Smooth muscle cell (in vitro differentiated cells): ENCODE results near the gene SIAH3. TPM values are rescaled to one million over a fixed set of nuclear protein-coding genes. Genes with fewer than 3 reads are reported as not detected.
A peak's percentile ranks its signal among the peaks of the same experiment; 100 is the strongest.

Source experiments
- DNase-seq: peaks from one replicate; lab custom pipeline; 2025; ENCODE audit not compliant: unreplicated experiment; lab: John Stamatoyannopoulos, UW
- H2AFZ ChIP-seq: fragments of 200-600 bp; sonication (generic); 2 replicates; pipeline ENCODE4 v1.6.0; 2016; ENCODE audit warnings: antibody characterized with exemption, low read depth, mild to moderate bottlenecking
- H3F3A ChIP-seq: fragments of 200-600 bp; sonication (generic); 2 replicates; pipeline ENCODE4 v1.6.0; 2017; ENCODE audit warnings: antibody characterized with exemption, low read depth
- H3K27ac ChIP-seq: fragments of 200-600 bp; sonication (generic); 2 replicates; pipeline ENCODE4 v1.5.1; 2016; ENCODE audit warnings: low read depth, mild to moderate bottlenecking
- H3K27me3 ChIP-seq: fragments of 200-600 bp; sonication (generic); 2 replicates; pipeline ENCODE4 v1.6.1; 2016; ENCODE audit warnings: low read depth, mild to moderate bottlenecking
- H3K36me3 ChIP-seq: fragments of 200-600 bp; sonication (generic); 2 replicates; pipeline ENCODE4 v1.5.1; 2016; ENCODE audit warnings: low read depth
- H3K4me1 ChIP-seq: fragments of 200-600 bp; sonication (generic); 2 replicates; pipeline ENCODE4 v1.5.1; 2016; ENCODE audit warnings: low read depth
- H3K4me2 ChIP-seq: fragments of 200-600 bp; sonication (generic); 2 replicates; pipeline ENCODE4 v1.6.0; 2016; ENCODE audit warnings: mild to moderate bottlenecking
- H3K4me3 ChIP-seq: fragments of 200-600 bp; sonication (generic); 2 replicates; pipeline ENCODE4 v1.5.1; 2016; ENCODE audit warnings: mild to moderate bottlenecking
- H3K79me2 ChIP-seq: fragments of 200-600 bp; sonication (generic); 2 replicates; pipeline ENCODE4 v1.6.0; 2016; ENCODE audit warnings: low read depth, mild to moderate bottlenecking
- H3K9ac ChIP-seq: fragments of 200-600 bp; sonication (generic); 2 replicates; pipeline ENCODE4 v1.6.0; 2016; ENCODE audit warnings: low read depth
- H3K9me3 ChIP-seq: fragments of 200-600 bp; sonication (generic); replicated peaks from 2 replicates; pipeline ENCODE4 v1.5.1; 2016; ENCODE audit warnings: low read depth
- H4K20me1 ChIP-seq: fragments of 200-600 bp; sonication (generic); 2 replicates; pipeline ENCODE4 v1.6.0; 2016; ENCODE audit warnings: low read depth
- CTCF ChIP-seq: fragments of 200-600 bp; sonication (generic); IDR thresholded peaks from 2 replicates; pipeline ENCODE4 v1.5.1; 2017; ENCODE audit warnings: borderline replicate concordance, mild to moderate bottlenecking, antibody characterized with exemption; ENCODE audit not compliant: insufficient read depth, poor library complexity, severe bottlenecking
- WGBS: methylation state at CpG from one replicate; pipeline ENCODE4 v1.1.7; 2016; ENCODE audit warnings: low lambda C conversion rate; 5-methylcytosine and 5-hydroxymethylcytosine counted together
- polyA plus RNA-seq: library from polyadenylated mRNA; unstranded; fragments of >200 nt; fragmentation: Nextera tagmentation; extraction: Ambion mirVana; gene quantifications from 2 replicates; pipeline ENCODE4 v1.2.1, GENCODE V29; 2016
- small RNA-seq: library from RNA; depleted of rRNA; stranded (forward); fragments of <200 nt; gene quantifications from one replicate; pipeline ENCODE3, GENCODE V24; 2014
- total RNA-seq: library from RNA; depleted of rRNA; stranded (reverse); fragments of >200 nt; gene quantifications from 2 replicates; pipeline ENCODE4 v1.2.3, GENCODE V29; 2014

Gene SIAH3
- total and polyA plus RNA-seq, 2 experiments from 2014 or later: not detected

- Histone ChIP-seq H3K9me3 (no peaks in the 10 kb centered on the region), H3K36me3 (no peaks in the 10 kb centered on the region), H2AFZ (no peak overlapping the region), H3K4me1 (no peaks in the 10 kb centered on the region), H3K4me3 (no peak overlapping the region), H3K27me3 (peaks cover 91% of the 10 kb centered on the region), H3K4me2 (no peak overlapping the region), H3K9ac (no peak overlapping the region), H3F3A (no peaks in the 10 kb centered on the region), H3K27ac (no peak overlapping the region), H4K20me1 (no peaks in the 10 kb centered on the region), H3K79me2 (no peaks in the 10 kb centered on the region)
- WGBS: 84% methylated on average over 5 of the region's 5 CpGs
- TF ChIP-seq CTCF: no peak
- DNase-seq: no peak
Measured at GRCh38 chr13:45733361-45733760, 118.2 kb downstream of the SIAH3 start.

DNA sequence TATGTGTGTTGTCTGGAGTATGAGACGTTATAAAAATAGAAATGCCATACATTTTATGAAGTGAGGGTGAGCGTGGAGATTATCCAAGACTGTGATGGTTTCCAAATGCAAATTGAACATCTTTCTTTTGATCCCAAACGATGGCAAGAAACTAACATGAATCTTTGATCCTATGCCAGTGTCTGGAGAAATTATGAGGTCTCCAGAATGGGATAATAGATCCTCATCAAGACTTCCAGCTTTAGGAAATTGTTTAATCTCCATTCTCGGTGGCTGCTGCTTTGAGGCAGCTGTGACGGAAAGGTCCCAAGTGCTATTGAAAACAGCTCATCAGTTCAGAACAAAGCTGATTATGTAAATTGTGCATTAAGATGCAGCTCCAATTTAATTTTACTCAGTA lies 118.6 kb downstream of the SIAH3 start:
- H3K4me1 ChIP-seq: no peaks in the 10 kb centered on the region
- WGBS: 69% methylated on average over 5 of the region's 5 CpGs
- no peak overlapping the region for H2AFZ ChIP-seq
- H3K4me2 ChIP-seq: no peak overlapping the region
- DNase-seq: no peak
- no peak overlapping the region for H3K9ac ChIP-seq
- no peaks in the 10 kb centered on the region for H3F3A ChIP-seq
- no peaks in the 10 kb centered on the region for H3K79me2 ChIP-seq
- H3K27me3 ChIP-seq: peaks cover 86% of the 10 kb centered on the region
- no peaks in the 10 kb centered on the region for H3K36me3 ChIP-seq
- no peak overlapping the region for H3K4me3 ChIP-seq
- no peak overlapping the region for H3K27ac ChIP-seq
- no peaks in the 10 kb centered on the region for H3K9me3 ChIP-seq
- no peak for TF ChIP-seq CTCF
- H4K20me1 ChIP-seq: no peaks in the 10 kb centered on the region

DNA sequence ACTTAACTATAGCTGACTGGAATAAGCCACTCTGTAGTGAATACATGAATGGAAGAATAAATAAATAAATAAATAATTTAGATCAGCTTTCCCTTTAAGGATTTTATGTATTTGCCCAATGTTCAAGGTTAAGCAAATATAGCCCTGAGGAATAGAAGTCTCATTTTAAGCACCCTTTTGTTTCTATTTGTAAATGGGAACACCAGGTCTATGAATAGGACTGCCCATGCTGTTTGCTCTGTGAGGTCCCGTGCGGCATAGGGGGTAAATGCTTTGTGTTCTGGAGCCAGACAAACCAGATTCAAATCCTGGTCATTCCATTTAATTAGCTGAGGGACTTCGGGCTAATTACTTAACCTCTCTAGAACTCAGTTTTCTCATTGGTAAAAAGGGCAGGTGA lies 120.1 kb downstream of the SIAH3 start:
- Histone ChIP-seq H3K9ac (no peak overlapping the region), H3K27ac (no peak overlapping the region), H3K4me2 (no peak overlapping the region), H3K4me3 (no peak overlapping the region), H3K36me3 (no peaks in the 10 kb centered on the region), H3F3A (no peaks in the 10 kb centered on the region), H3K79me2 (no peaks in the 10 kb centered on the region), H4K20me1 (no peaks in the 10 kb centered on the region), H3K9me3 (no peaks in the 10 kb centered on the region), H3K27me3 (peaks cover 84% of the 10 kb centered on the region), H3K4me1 (no peaks in the 10 kb centered on the region), H2AFZ (no peak overlapping the region)
- no peak for TF ChIP-seq CTCF
- 90% methylated on average over 3 of the region's 3 CpGs for WGBS
- no peak for DNase-seq

GRCh38 chr13:45728759-45729158 lies 122.8 kb downstream of the SIAH3 start:
- Histone ChIP-seq H3K27me3 (peaks cover 84% of the 10 kb centered on the region), H4K20me1 (no peaks in the 10 kb centered on the region), H3K36me3 (no peaks in the 10 kb centered on the region), H3K9ac (no peak overlapping the region), H3K27ac (no peak overlapping the region), H2AFZ (no peak overlapping the region), H3K4me2 (no peak overlapping the region), H3K4me3 (no peak overlapping the region), H3F3A (no peaks in the 10 kb centered on the region), H3K9me3 (no peaks in the 10 kb centered on the region), H3K79me2 (no peaks in the 10 kb centered on the region), H3K4me1 (no peaks in the 10 kb centered on the region)
- TF ChIP-seq CTCF: peak; percentile 22
- WGBS: 41% methylated on average over 6 of the region's 6 CpGs
- DNase-seq: no peak

Small RNAs within 50 kb of the gene (small RNA-seq; reads per million reads assigned to genes)
- not detected for gene RF00017

Other genes with a start within 250 kb of the SIAH3 start
- not detected in 2 replicates for gene ERICH6B, start 236.0 kb downstream of the SIAH3 start, total RNA-seq
- gene ERICH6B, start 236.0 kb downstream of the SIAH3 start, polyA plus RNA-seq: 0.33 and 1.1 TPM in 2 replicates
- not detected in 2 replicates for gene CBY2, start 149.4 kb downstream of the SIAH3 start, total RNA-seq
- gene CBY2, start 149.4 kb downstream of the SIAH3 start, polyA plus RNA-seq: not detected in 2 replicates
- gene ZC3H13, start 201.0 kb upstream of the SIAH3 start, total RNA-seq: 20.4 and 21.6 TPM in 2 replicates
- 37.7 and 41.9 TPM in 2 replicates for gene ZC3H13, start 201.0 kb upstream of the SIAH3 start, polyA plus RNA-seq